Adrenal gland (tissue), 5 donors: ENCODE results near the gene SCFD2.

Experiments
- CTCF ChIP-seq, 6 experiments: fragments of 450-650 bp in 4 of 6; fragments of 200-600 bp in 2 of 6; sonication (generic) in 1 of 6; IDR thresholded peaks; 1 replicate in 5 of 6; 2 replicates in 1 of 6; pipeline versions ENCODE4 v1.5.1 to v1.8.0; 2016 to 2021; ENCODE audit warnings: antibody characterized with exemption in 6 of 6, mild to moderate bottlenecking in 2 of 6, moderate library complexity in 1 of 6
- POLR2A ChIP-seq, 2 donors: fragments of 450-650 bp; IDR thresholded peaks; one replicate each; pipeline ENCODE4 v1.6.1; 2017; ENCODE audit warnings: antibody characterized with exemption in 2 of 2, mild to moderate bottlenecking in 2 of 2, moderate library complexity in 1 of 2
- donor health status: DM: no; HTN: no; CAD: no.

GRCh38 chr4:53240573-53240972 lies 125.3 kb downstream of the SCFD2 start:
- no peak for TF ChIP-seq CTCF (IDR thresholded peaks at IDR 0.05)
- no peak for TF ChIP-seq POLR2A (IDR thresholded peaks at IDR 0.05)
